ENCODE data around the gene ZBTB46. TPM values are rescaled to one million over a fixed set of nuclear protein-coding genes. Genes with fewer than 3 reads are reported as not detected.

The ZBTB46 gene
- total RNA-seq, 2 donors from 2014 or later, result 2.1 to 3.2 TPM

- intact Hi-C loops (cut with DNase I), result no loop called here
- H3K27ac ChIP-seq, result peak overlapping the region; percentile 59
- peaks cover 38% of the 10 kb centered on the region for H3K4me1 ChIP-seq
- H3K4me3 ChIP-seq, result peak overlapping the region; percentile 42
- H3K9ac ChIP-seq (ENCODE audit: low read depth in 2 of 2, low read length in 2 of 2), result peak overlapping the region in 1 of 2 donors; percentile 34
- no peaks in the 10 kb centered on the region for H3K36me3 ChIP-seq
- TF ChIP-seq, protein P1, sequence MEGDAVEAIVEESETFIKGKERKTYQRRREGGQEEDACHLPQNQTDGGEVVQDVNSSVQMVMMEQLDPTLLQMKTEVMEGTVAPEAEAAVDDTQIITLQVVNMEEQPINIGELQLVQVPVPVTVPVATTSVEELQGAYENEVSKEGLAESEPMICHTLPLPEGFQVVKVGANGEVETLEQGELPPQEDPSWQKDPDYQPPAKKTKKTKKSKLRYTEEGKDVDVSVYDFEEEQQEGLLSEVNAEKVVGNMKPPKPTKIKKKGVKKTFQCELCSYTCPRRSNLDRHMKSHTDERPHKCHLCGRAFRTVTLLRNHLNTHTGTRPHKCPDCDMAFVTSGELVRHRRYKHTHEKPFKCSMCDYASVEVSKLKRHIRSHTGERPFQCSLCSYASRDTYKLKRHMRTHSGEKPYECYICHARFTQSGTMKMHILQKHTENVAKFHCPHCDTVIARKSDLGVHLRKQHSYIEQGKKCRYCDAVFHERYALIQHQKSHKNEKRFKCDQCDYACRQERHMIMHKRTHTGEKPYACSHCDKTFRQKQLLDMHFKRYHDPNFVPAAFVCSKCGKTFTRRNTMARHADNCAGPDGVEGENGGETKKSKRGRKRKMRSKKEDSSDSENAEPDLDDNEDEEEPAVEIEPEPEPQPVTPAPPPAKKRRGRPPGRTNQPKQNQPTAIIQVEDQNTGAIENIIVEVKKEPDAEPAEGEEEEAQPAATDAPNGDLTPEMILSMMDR (IDR thresholded peaks at IDR 0.05), result no peak
- peak; percentile 64 for DNase-seq
- H3K27me3 ChIP-seq, result no peaks in the 10 kb centered on the region
- H3K9me3 ChIP-seq, result no peaks in the 10 kb centered on the region
Observed at GRCh38 chr20:63696306-63696627, 134.8 kb downstream of the ZBTB46 start.

DNA sequence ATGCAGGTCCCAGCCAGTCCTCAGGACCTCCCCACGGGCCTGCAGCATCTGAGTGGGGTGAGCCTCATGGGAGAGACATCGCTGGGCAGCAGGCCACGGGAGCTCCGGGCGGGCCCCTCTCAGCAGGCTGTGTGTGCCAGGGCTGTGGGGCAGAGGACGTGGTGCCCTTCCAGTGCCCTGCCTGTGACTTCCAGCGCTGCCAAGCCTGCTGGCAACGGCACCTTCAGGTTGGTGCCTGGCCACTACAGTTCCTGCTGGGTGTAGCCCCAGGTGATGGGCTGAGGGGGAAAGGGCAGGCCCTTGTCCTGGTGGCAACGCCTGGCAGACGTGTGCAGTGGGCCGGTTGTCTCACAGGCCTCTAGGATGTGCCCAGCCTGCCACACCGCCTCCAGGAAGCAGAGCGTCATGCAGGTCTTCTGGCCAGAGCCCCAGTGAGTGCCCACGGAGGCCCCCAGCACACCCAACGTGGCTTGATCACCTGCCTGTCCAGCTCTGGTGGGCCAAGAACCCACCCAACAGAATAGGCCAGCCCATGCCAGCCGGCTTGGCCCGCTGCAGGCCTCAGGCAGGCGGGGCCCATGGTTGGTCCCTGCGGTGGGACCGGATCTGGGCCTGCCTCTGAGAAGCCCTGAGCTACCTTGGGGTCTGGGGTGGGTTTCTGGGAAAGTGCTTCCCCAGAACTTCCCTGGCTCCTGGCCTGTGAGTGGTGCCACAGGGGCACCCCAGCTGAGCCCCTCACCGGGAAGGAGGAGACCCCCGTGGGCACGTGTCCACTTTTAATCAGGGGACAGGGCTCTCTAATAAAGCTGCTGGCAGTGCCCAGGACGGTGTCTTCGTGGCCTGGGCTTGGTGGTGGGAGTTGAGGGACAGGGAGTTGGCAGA lies 135.4 kb downstream of the ZBTB46 start:
- Histone ChIP-seq H3K4me1 (peaks cover 42% of the 10 kb centered on the region), H3K4me3 (no peak overlapping the region), H3K27me3 (no peaks in the 10 kb centered on the region), H3K36me3 (no peaks in the 10 kb centered on the region), H3K9ac (ENCODE audit: low read depth in 2 of 2, low read length in 2 of 2) (no peak overlapping the region), H3K27ac (peak overlapping the region; percentile 46), H3K9me3 (no peaks in the 10 kb centered on the region)
- TF ChIP-seq, protein P1 (IDR thresholded peaks at IDR 0.05), result no peak
- intact Hi-C loops (cut with DNase I), result no loop called here
- DNase-seq, result no peak

DNA sequence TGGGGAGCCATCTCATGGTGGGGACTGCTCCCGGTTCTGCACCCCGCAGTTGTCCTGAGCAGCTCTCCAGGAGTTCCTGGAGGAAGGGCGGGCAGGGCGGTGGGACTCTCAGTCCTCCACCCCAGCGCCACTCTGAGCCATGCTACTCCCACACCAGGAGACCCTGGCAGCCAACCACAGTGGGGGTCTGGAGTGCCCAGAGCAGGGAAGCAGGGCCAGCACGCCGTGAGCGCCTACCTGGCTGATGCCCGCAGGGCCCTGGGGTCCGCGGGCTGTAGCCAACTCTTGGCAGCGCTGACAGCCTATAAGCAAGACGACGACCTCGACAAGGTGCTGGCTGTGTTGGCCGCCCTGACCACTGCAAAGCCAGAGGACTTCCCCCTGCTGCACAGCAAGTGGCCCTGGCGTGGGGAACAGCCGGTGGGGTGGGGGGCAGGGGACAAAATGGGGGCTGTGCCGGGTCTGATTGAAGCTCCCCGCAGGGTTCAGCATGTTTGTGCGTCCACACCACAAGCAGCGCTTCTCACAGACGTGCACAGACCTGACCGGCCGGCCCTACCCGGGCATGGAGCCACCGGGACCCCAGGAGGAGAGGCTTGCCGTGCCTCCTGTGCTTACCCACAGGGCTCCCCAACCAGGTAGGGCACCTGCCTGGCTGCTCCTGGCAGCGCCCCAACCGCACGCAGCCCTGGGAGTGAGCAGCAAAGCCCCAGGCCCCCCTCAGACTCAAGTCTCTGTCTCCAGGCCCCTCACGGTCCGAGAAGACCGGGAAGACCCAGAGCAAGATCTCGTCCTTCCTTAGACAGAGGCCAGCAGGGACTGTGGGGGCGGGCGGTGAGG lies 136.3 kb downstream of the ZBTB46 start:
- Histone ChIP-seq H3K36me3 (no peaks in the 10 kb centered on the region), H3K9ac (ENCODE audit: low read depth in 2 of 2, low read length in 2 of 2) (no peak overlapping the region), H3K4me1 (peaks cover 42% of the 10 kb centered on the region), H3K9me3 (no peaks in the 10 kb centered on the region), H3K4me3 (no peak overlapping the region), H3K27ac (peak overlapping the region; percentile 46), H3K27me3 (no peaks in the 10 kb centered on the region)
- intact Hi-C loops (cut with DNase I), result no loop called here
- TF ChIP-seq, protein P1 (IDR thresholded peaks at IDR 0.05), result no peak
- DNase-seq, result no peak

- Histone ChIP-seq H3K27me3 (no peaks in the 10 kb centered on the region), H3K27ac (no peak overlapping the region), H3K9me3 (no peaks in the 10 kb centered on the region), H3K9ac (ENCODE audit: low read depth in 2 of 2, low read length in 2 of 2) (no peak overlapping the region), H3K36me3 (no peaks in the 10 kb centered on the region), H3K4me1 (peaks cover 41% of the 10 kb centered on the region), H3K4me3 (no peak overlapping the region)
- TF ChIP-seq, protein P1 (IDR thresholded peaks at IDR 0.05), result no peak
- intact Hi-C loops (cut with DNase I), result no loop called here
- DNase-seq, result no peak
Observed at GRCh38 chr20:63693733-63694583, 137.1 kb downstream of the ZBTB46 start.

Other genes starting within 250 kb of the ZBTB46 start
- gene GMEB2, start 204.2 kb downstream of the ZBTB46 start, total RNA-seq, result 10 to 100 TPM; 11.5 to 14.8 TPM
- gene STMN3, start 177.8 kb downstream of the ZBTB46 start, total RNA-seq, result 1 to 10 TPM; 2.5 to 5.3 TPM
- 10 to 100 TPM; 25.7 to 34.9 TPM for gene RTEL1, start 173.0 kb downstream of the ZBTB46 start, total RNA-seq
- 1 to 10 TPM in 1 of 2 donors, not detected in 1; 7.5 TPM for gene TNFRSF6B, start 134.6 kb downstream of the ZBTB46 start, total RNA-seq
- 10 to 100 TPM; 35.3 to 76.9 TPM for gene ARFRP1, start 123.3 kb downstream of the ZBTB46 start, total RNA-seq
- gene ZGPAT, start 123.2 kb downstream of the ZBTB46 start, total RNA-seq, result 10 to 100 TPM; 27.2 to 41.4 TPM
- gene LIME1, start 94.6 kb downstream of the ZBTB46 start, total RNA-seq, result 10 to 100 TPM; 10.8 to 20.0 TPM
- 10 to 100 TPM; 44.3 to 75.3 TPM for gene SLC2A4RG, start 91.5 kb downstream of the ZBTB46 start, total RNA-seq
- gene ABHD16B, start 30.2 kb upstream of the ZBTB46 start, total RNA-seq, result not detected
- gene TPD52L2, start 34.0 kb upstream of the ZBTB46 start, total RNA-seq, result 10 to 100 TPM; 54.0 to 66.1 TPM
- gene DNAJC5, start 63.9 kb upstream of the ZBTB46 start, total RNA-seq, result 10 to 100 TPM; 58.9 to 63.9 TPM
- gene UCKL1, start 125.2 kb upstream of the ZBTB46 start, total RNA-seq, result 10 to 100 TPM; 33.6 to 49.5 TPM
- 1 to 10 TPM; 1.9 TPM for gene ZNF512B, start 138.7 kb upstream of the ZBTB46 start, total RNA-seq
- 1 to 10 TPM; 6.1 to 6.4 TPM for gene SAMD10, start 148.4 kb upstream of the ZBTB46 start, total RNA-seq
- gene PRPF6, start 149.9 kb upstream of the ZBTB46 start, total RNA-seq, result 10 to 100 TPM; 53.0 to 68.6 TPM
- 1 to 10 TPM in 1 of 2 donors, under 1 TPM in 1; 0.29 to 3.3 TPM for gene C20orf204, start 204.9 kb upstream of the ZBTB46 start, total RNA-seq
- 10 to 100 TPM in 1 of 2 donors, 1 to 10 TPM in 1; 8.4 to 26.8 TPM for gene SOX18, start 218.4 kb upstream of the ZBTB46 start, total RNA-seq
- 10 to 100 TPM in 1 of 2 donors, 1 to 10 TPM in 1; 7.3 to 11.8 TPM for gene TCEA2, start 231.9 kb upstream of the ZBTB46 start, total RNA-seq
- 1 to 10 TPM; 3.4 to 4.5 TPM for gene RGS19, start 248.3 kb upstream of the ZBTB46 start, total RNA-seq
- gene OPRL1, start 248.8 kb upstream of the ZBTB46 start, total RNA-seq, result under 1 TPM; 0.24 to 0.25 TPM

All from colonic mucosa (tissue), 4 donors.